Activated T-cell treated with anti-CD3 and anti-CD28 coated beads, Interleukin-2, amount 50 U/mL, for 1 hour (primary cell): ENCODE measurements around the gene CD300C.
"Not testable (repeated sequence)": the region's sequence is repeated elsewhere in the genome, so short reads cannot be mapped to it uniquely, and the experiment has no call there.

Experiments used
- DNase-seq: peaks from one replicate; pipeline ENCODE4 v3.0.0-alpha.2; 2020

The CD300C gene

GRCh38 chr17:74508156-74508555 is 37.8 kb downstream of the CD300C start:
- DNase-seq: no peak

- not testable (repeated sequence) for DNase-seq
Measured at GRCh38 chr17:74503949-74504348, 42.0 kb downstream of the CD300C start.

- DNase-seq: no peak
Measured at GRCh38 chr17:74502861-74503260, 43.1 kb downstream of the CD300C start.

- no peak for DNase-seq
Measured at GRCh38 chr17:74499992-74500391, 45.9 kb downstream of the CD300C start.

GRCh38 chr17:74497471-74497870 is 48.4 kb downstream of the CD300C start:
- no peak for DNase-seq

GRCh38 chr17:74493331-74493833 is 52.5 kb downstream of the CD300C start:
- DNase-seq: peak; percentile 77

- DNase-seq: no peak
Measured at GRCh38 chr17:74491626-74492025, 54.3 kb downstream of the CD300C start.
